ENCODE measurements around the gene PBLD. TPM values are rescaled to one million over a fixed set of nuclear protein-coding genes. Genes with fewer than 3 reads are reported as not detected.
A peak's percentile ranks its signal among the peaks of the same experiment; 100 is the strongest.

The PBLD gene
- total and polyA plus RNA-seq, 9 of the 15 experiments (the other 6 are each of a cell fraction or from before 2014, with no cell fraction given): 1.2 to 4.3 (median 2.5) TPM

GRCh38 chr10:68348265-68348741 is 15.6 kb upstream of the PBLD start:
- Histone ChIP-seq H3K9ac (ENCODE audit: insufficient read depth in 1 of 2, low read depth in 2 of 2, low read length in 2 of 2) (no peak overlapping the region), H3K9me1 (ENCODE audit: control insufficient read depth, insufficient read depth, low read length) (no peaks in the 10 kb centered on the region), H3K9me3 (replicated peaks; ENCODE audit: control insufficient read depth, insufficient read depth, low read depth, low read length) (no peaks in the 10 kb centered on the region), H2AFZ (ENCODE audit: low read depth, low read length) (0 out of 2 replicates have a peak overlapping the region, but pooled peaks have one; percentile 50), H3K36me3 (ENCODE audit: control insufficient read depth, insufficient read depth, low read length) (peaks cover 42% of the 10 kb centered on the region), H3K27me3 (ENCODE audit: control insufficient read depth in 2 of 2, insufficient read depth in 2 of 2, low read length in 2 of 2) (no peaks in the 10 kb centered on the region), H3K27ac (ENCODE audit: extremely low read depth, low read depth, low read length) (no peak overlapping the region), H3K4me1 (replicated peaks in 1 of 2; ENCODE audit: control insufficient read depth in 2 of 2, insufficient read depth in 2 of 2, low read length in 2 of 2) (no peaks in the 10 kb centered on the region), H3K4me2 (ENCODE audit: insufficient read depth, low read length) (no peak overlapping the region), H4K20me1 (replicated peaks; ENCODE audit: control insufficient read depth, insufficient read depth, low read length) (no peaks in the 10 kb centered on the region), H3K79me2 (ENCODE audit: control insufficient read depth, insufficient read depth, low read length) (no peaks in the 10 kb centered on the region), H3K4me3 (no peak overlapping the region)
- intact Hi-C loops (cut with micrococcal nuclease) (loop anchor here (2.0 to 5.0 kb wide), 2 partner anchors 136 to 549 kb away; no protein-coding TSS in a partner anchor), in situ Hi-C loops (cut with MboI) (no loop called here)
- ATAC-seq (peak; percentile 80), FAIRE-seq (peak; percentile 91), DNase-seq (ENCODE audit: extremely low read depth in 1 of 4, low spot score in 3 of 4) (peak; percentile 56 to 73 (median 56))
- POLR2A ChIA-PET: interaction anchor here (1.0 to 7.9 kb wide), 6 partner anchors 9 to 45 kb away, joined by 3 to 104 read pairs (median 9); partner anchors contain the start of genes HNRNPH3 and PBLD
- WGBS (ENCODE audit: insufficient coverage, low coverage, missing lambda C conversion rate): 16% methylated on average over 2 of the region's 2 CpGs
- CTCF ChIA-PET (ENCODE audit: low intra/inter-chr PET ratio): interaction anchor here (0.6 kb wide), 3 partner anchors 19 to 560 kb away, joined by 3 to 4 read pairs (median 3); no protein-coding TSS in a partner anchor
- no TSS peak for BruUV-seq (replicated peaks)
- TF ChIP-seq ID3 (CRISPR knock-in tag; IDR thresholded peaks at IDR 0.05): no peak
- no peak for TF ChIP-seq ID3 (tag; IDR thresholded peaks at IDR 0.05)
- 0 out of 2 replicates have a peak, but pooled peaks have one; percentile 4 for TF ChIP-seq ZNF384 (IDR thresholded peaks at IDR 0.05; ENCODE audit: low read depth, low read length)
- no peak for TF ChIP-seq ZC3H4 (CRISPR knock-in tag; IDR thresholded peaks at IDR 0.05; ENCODE audit: borderline replicate concordance)
- no peak for TF ChIP-seq DPF2 (IDR thresholded peaks at IDR 0.05)
- TF ChIP-seq ZNF311 (CRISPR knock-in tag; IDR thresholded peaks at IDR 0.05): no peak
- TF ChIP-seq ZNF507 (tag; conservative IDR thresholded peaks at IDR 0.05): peak; percentile 76
- no peak for TF ChIP-seq SUPT5H (IDR thresholded peaks at IDR 0.05)
- TF ChIP-seq CBFA2T3 (IDR thresholded peaks at IDR 0.05): no peak
- TF ChIP-seq CTCF (IDR thresholded peaks at IDR 0.05 in 2 of 3, conservative IDR thresholded peaks at IDR 0.05 in 1 of 3; ENCODE audit: insufficient read depth in 2 of 3, low read depth in 1 of 3, low read length in 3 of 3): peak; percentile 74 to 82 (median 80)
- no peak for TF ChIP-seq MCM5 (IDR thresholded peaks at IDR 0.05; ENCODE audit: low read depth)
- TF ChIP-seq ZNF197 (CRISPR knock-in tag; IDR thresholded peaks at IDR 0.05; ENCODE audit: low read depth): no peak
- no peak for TF ChIP-seq ZNF592 (IDR thresholded peaks at IDR 0.05)
- no peak for TF ChIP-seq TAF9B (IDR thresholded peaks at IDR 0.05; ENCODE audit: partially characterized antibody)
- TF ChIP-seq DACH1 (IDR thresholded peaks at IDR 0.05; ENCODE audit: partially characterized antibody): no peak
- TF ChIP-seq BRD4 (IDR thresholded peaks at IDR 0.05): no peak
- TF ChIP-seq TRIM24 (IDR thresholded peaks at IDR 0.05): no peak
- TF ChIP-seq BCL6 (CRISPR knock-in tag; IDR thresholded peaks at IDR 0.05): no peak
- peak in 1 of 2 experiments; percentile 57; a peak in 3 of 4 replicates for TF ChIP-seq RAD21 (CRISPR knock-in tag; conservative IDR thresholded peaks at IDR 0.05 in 1 of 2, IDR thresholded peaks at IDR 0.05 in 1 of 2)
